ENCODE measurements around the gene BNIP5.

GRCh38 chr6:36337814-36338213 is 1.1 kb upstream of the BNIP5 start:
- TF ChIP-seq, protein P1, sequence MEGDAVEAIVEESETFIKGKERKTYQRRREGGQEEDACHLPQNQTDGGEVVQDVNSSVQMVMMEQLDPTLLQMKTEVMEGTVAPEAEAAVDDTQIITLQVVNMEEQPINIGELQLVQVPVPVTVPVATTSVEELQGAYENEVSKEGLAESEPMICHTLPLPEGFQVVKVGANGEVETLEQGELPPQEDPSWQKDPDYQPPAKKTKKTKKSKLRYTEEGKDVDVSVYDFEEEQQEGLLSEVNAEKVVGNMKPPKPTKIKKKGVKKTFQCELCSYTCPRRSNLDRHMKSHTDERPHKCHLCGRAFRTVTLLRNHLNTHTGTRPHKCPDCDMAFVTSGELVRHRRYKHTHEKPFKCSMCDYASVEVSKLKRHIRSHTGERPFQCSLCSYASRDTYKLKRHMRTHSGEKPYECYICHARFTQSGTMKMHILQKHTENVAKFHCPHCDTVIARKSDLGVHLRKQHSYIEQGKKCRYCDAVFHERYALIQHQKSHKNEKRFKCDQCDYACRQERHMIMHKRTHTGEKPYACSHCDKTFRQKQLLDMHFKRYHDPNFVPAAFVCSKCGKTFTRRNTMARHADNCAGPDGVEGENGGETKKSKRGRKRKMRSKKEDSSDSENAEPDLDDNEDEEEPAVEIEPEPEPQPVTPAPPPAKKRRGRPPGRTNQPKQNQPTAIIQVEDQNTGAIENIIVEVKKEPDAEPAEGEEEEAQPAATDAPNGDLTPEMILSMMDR (conservative IDR thresholded peaks at IDR 0.05): no peak
- no peak for TF ChIP-seq ZFX (IDR thresholded peaks at IDR 0.05)
